NCI-H187 (cell line): ENCODE measurements around the gene CSNK1G2.

Experiments used
- DNase-seq, 2 experiments: peaks; one replicate each; lab custom pipeline; 2025; lab: John Stamatoyannopoulos, UW

CSNK1G2 gene

DNA sequence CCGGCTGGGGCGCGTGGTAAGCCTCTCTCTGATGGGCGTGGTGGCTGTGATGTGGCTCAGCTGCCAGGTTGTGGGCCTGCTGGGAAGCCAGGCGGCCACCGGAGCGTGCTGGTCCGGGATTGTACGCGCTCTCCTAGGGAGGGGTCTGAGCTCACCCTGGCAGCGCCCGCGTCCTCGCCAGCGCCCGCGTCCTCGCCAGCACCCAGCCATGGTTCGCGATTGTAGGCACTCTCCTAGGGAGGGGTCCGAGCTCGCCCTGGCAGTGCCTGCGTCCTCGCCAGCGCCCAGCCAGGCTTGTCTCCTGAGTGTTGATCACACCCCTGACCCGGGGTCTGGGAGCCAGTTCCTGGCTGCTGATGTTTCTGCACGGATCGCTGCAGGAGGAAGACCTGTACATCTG is 22.0 kb upstream of the CSNK1G2 start:
- no peak for DNase-seq

- DNase-seq = no peak
These were observed 20.3 kb upstream of the CSNK1G2 start for GRCh38 chr19:1920644-1921043.

GRCh38 chr19:1921326-1921725 is 19.6 kb upstream of the CSNK1G2 start:
- no peak for DNase-seq

- DNase-seq = no peak
These were observed 19.1 kb upstream of the CSNK1G2 start for GRCh38 chr19:1921825-1922224.

DNA sequence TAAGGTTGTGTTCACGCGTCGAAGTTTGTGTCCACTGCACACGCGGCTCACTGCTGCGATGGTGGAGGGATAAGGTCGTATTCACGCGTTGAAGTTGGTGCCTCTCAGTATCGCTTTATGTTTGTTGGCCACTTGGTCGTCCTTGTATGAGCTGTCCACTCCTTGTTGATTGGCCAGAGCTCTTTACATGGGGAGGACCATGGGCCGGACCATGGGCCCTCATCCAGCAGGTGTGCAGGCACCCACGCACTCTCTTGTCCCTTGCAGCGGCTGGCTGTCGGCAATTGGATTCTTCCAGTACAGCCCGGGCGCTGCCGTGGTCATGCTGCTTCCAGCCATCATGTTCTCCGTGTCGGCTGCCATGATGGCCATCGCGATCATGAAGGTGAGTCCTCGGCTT is 18.2 kb upstream of the CSNK1G2 start:
- no peak for DNase-seq

GRCh38 chr19:1923319-1923718 is 17.7 kb upstream of the CSNK1G2 start:
- DNase-seq = no peak

DNA sequence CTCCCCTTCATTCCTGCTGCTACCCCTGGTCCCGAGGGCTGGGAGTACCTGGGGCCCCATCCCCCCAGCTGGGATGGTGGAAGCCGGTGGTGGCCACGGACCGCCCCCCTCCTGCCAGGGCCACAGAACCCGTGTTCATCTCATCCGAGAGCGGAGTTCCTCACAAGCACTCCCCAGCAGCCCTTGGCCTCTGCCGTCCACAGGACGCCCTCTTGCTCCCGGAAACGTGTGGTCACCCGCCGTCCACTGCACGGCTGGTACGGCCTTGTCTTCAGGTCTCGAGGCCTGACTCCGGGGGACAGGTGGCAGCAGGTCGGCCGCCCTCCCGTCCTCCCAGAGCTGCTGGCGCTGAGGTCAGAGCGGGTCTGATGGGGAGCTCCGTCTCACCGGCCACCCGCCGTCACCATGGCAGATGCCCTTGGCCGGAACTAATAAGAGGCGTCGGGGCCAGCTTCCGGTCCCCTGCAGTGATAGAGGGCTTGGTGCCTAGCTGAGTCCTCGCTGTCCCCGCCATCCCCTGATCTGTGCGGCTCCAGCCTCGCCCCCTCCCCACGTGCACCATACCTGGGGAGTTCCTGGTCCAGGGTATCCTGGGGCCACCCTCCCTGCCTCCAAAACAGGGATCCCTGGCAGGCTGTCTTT is 16.5 kb upstream of the CSNK1G2 start:
- DNase-seq = no peak

- no peak for DNase-seq
These were observed 15.4 kb upstream of the CSNK1G2 start for GRCh38 chr19:1925544-1925943.

- DNase-seq = peak; percentile 45 to 52
These were observed 11.8 kb upstream of the CSNK1G2 start for GRCh38 chr19:1929021-1929742.

GRCh38 chr19:1931445-1931844 is 9.5 kb upstream of the CSNK1G2 start:
- DNase-seq = no peak

GRCh38 chr19:1932395-1932794 is 8.6 kb upstream of the CSNK1G2 start:
- no peak for DNase-seq

- DNase-seq = no peak
These were observed 7.7 kb upstream of the CSNK1G2 start for GRCh38 chr19:1933244-1933643.

DNA sequence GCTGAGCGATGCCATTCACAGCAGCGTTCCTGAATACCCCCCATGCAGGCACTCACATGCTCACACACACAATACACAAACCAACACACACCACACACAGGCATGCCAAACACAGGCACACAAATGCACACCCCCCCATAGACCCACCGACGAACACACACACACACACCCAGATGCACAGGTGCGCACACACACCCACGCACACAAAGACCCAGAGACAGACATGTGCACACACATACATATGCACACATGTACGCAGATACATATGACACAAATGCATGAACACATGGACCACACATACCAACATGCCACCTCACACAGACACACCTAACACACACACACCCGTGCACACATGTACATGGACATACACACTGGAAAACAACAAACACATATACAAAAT is 7.0 kb upstream of the CSNK1G2 start:
- no peak for DNase-seq

DNA sequence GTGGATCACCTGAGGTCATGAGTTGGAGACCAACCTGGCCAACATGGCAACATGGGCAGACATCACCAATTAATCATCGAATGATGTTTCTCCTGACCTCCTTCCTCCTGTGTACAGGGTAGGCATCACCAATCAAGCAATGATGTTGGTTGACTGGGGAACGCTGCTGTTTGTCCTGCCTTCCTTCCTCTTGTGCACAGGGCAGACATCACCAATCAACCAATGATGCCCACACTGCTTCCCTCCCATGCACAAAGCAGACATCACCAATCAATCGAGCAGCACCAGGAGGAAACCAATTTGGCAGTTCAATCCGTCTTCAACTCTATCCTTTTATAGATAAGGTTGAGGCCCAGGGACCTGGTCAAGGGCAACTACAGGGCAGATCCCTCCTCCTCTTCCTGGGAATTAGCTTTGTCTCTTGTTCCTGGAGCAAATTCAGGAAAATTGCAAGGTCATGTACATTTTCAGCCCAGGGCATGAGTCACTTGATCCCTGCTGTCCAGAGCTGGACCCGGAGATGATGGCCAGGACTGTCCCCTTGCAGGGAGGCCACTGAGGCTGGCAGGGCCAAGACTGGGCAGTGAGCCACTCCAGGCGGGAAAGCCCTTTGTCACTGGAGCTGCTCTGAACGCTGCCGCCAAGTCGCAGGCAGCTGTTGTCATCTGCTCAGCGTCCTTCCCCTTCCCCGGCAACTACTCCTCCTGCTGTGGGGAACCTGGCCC is 5.3 kb upstream of the CSNK1G2 start:
- DNase-seq = no peak

DNA sequence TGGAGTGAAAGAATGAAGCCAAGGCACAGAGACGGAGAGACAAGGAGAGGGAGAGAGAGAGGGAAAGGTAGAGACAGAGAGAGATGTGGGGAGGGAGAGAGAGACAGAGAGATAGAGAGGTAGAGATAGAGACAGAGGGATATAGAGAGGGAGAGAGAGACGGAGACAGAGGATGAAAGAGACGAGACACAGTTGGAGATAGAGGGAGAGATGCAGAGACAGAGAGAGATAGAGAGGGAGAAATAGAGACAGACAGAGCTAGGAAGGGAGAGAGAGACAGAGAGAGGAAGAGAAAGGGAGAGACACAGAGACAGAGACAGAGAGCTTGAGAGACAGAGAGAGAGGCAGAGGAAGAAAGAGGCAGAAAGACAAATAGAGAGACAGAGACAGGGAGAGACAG is 4.5 kb upstream of the CSNK1G2 start:
- DNase-seq = no peak

DNA sequence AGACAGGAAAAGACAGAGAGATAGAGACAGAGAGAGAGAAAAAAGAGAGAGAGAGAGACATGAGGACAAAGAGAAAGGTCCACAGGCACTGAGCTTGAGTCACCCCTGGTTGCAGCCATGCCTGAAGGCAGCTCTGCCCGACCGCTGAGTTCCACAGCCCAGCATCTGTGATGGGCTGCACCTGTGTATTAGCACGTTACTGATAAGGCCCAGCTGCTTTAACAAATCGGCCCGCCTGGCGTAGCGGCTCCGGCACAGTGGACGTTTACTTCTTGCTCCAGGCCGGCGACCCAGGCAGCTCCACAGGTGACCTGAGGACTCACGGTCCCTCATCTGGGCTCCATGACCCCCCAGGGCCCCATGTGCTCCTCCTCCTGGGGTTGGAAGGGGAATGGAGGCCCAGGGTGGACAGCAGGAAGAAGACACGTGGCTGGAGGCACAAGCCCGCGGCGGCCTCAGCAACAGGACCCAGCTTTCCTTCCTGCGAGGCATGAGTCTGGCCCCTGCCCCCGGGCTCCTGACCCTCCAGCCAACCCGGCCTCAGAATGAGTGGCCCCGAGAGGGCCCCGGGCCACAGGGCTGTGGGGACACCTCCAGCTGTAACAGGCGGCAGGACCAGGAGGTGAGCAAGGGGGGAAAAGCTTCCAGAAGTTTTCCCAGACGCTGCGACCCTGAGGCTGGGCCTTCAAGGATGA is 3.9 kb upstream of the CSNK1G2 start:
- DNase-seq = no peak

- DNase-seq = no peak
These were observed 2.9 kb upstream of the CSNK1G2 start for GRCh38 chr19:1938071-1938470.

DNA sequence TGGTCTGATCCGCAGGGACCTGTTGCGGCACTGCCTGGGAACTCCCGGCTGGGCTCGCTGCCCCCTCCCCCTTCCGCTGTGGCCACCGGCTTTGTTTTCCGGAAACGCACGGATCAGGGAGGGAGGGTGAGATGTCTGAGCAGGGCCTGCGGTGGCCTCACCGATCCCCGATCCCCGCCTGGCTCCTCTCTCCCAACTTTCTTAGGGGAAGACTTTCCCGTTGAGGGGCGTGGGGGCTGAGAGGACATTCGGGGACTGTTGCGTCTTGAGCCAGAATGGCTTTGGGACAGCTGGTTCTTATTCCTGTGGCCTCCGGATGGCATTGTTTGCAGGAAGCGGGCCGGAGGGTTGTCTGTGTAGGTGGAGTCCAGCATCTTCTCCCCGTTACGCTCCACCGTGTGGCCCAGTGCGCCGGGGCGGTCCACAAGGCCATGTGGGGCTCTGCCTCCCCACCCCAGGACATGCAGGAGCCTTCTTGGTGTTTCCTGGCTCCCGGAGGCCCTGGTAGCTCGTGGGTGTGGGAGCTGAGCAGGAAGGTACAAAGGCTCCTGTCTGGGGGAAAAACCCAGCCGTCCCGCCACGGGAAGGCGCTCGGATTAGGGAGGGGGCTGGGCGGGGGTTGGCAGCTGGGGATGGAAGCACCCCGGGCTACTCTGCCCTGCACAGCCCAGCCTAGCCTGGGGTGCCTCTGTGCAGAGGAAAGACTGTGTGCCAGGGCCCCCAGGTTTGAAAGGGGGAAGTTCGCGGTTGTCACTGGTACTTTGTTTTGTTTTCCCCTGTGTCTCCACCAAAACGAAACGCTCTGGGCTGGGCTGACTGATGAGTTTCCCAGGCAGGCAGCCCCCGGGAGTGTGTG is 1.3 kb downstream of the CSNK1G2 start:
- DNase-seq = peak in 1 of 2 experiments; percentile 21

GRCh38 chr19:1942934-1943555 is 2.1 kb downstream of the CSNK1G2 start:
- DNase-seq = no peak

DNA sequence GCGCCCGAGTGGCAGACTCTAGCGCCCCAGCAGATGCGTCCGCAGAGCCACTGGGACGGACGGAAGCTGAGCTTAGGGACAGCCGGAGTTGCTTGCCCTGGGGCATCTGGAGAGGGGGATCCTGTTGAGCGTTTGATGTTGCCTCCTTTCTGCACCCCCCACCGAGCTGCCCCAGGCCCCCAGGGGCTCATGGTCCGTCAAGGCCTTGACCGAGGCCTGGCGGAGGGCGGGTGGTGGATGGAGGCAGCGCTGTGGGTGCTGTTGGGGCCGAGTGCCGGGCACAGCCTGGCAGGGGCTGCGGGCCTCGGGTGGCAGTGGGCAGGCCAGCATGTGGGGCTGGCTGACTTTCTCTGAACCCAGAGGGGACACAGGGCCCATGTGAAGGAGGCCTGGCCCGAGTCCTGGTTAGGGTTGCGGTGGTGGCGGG is 2.7 kb downstream of the CSNK1G2 start:
- no peak for DNase-seq
